Dendritic cell treated with granulocyte-macrophage colony-stimulating factor and Interleukin-4, amounts not matched to agents 40 ng/mL and 50 ng/mL, for 4 days (primary cell): Measurements from ENCODE around the gene RNF31.

Experiments used
- H3K27ac Mint-ChIP-seq: one replicate; pipeline ENCODE4 v1.8.0; 2022; ENCODE audit warnings: mild to moderate bottlenecking, mixed read lengths
- H3K27me3 Mint-ChIP-seq: one replicate; pipeline ENCODE4 v1.8.0; 2022; ENCODE audit warnings: mild to moderate bottlenecking, mixed read lengths
- H3K36me3 Mint-ChIP-seq: one replicate; pipeline ENCODE4 v1.8.0; 2022; ENCODE audit warnings: low read depth, mixed read lengths
- H3K4me1 Mint-ChIP-seq: one replicate; pipeline ENCODE4 v1.8.0; 2022; ENCODE audit warnings: low read depth, mixed read lengths
- H3K4me3 Mint-ChIP-seq: one replicate; pipeline ENCODE4 v1.8.0; 2022; ENCODE audit warnings: mild to moderate bottlenecking, moderate library complexity, mixed read lengths
- H3K9me3 Mint-ChIP-seq: one replicate; pipeline ENCODE4 v1.8.0; 2022; ENCODE audit warnings: mixed read lengths
- intact Hi-C: fragments of 100-400 bp; cut with micrococcal nuclease; formaldehyde crosslinking; loops from one replicate; pipeline ENCODE4 v1.15.0; 2022

The RNF31 gene

DNA sequence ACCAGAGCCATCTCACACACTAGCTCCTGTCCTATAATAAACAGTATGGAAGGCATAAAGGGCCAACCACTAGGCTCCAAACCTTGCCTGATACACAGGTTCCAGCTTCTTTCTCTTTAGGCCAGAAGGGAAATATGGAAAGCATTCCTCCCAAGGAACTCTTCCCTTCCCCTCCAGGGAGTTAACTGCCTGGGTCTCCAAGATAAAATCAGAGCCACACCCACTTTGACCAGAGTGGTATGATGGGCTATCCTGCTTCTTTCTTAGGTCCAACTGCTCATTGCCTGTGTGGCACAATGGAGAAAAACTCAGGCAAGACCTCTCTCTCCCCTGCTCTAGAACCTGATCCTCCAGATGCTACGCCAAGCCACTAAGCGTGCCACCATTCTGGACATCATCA is 60.3 kb downstream of the RNF31 start:
- no peaks in the 10 kb centered on the region for H3K27me3 Mint-ChIP-seq
- peaks cover 39% of the 10 kb centered on the region for H3K4me1 Mint-ChIP-seq
- no peak overlapping the region for H3K27ac Mint-ChIP-seq
- peaks cover 7% of the 10 kb centered on the region for H3K9me3 Mint-ChIP-seq
- H3K36me3 Mint-ChIP-seq: peaks cover 95% of the 10 kb centered on the region
- H3K4me3 Mint-ChIP-seq: no peak overlapping the region
- intact Hi-C loops: no loop called here
